GM21526 (cell line): ENCODE measurements around the gene SNX17.
"Not testable (repeated sequence)": the region's sequence is repeated elsewhere in the genome, so short reads cannot be mapped to it uniquely, and the experiment has no call there.

Experiments used
- ATAC-seq: cut with Tn5 transposase; IDR thresholded peaks from one replicate; pipeline ENCODE4 v1.9.1; 2021; ENCODE audit warnings: moderate library complexity; ENCODE audit not compliant: unreplicated experiment, low FRiP score

The SNX17 gene

GRCh38 chr2:27390822-27391679 lies 20.6 kb downstream of the SNX17 start:
- no peak for ATAC-seq

GRCh38 chr2:27393225-27393624 lies 22.8 kb downstream of the SNX17 start:
- ATAC-seq = no peak

GRCh38 chr2:27398962-27399361 lies 28.5 kb downstream of the SNX17 start:
- no peak for ATAC-seq

- no peak for ATAC-seq
Measured at GRCh38 chr2:27400348-27401135, 30.1 kb downstream of the SNX17 start.

- ATAC-seq = no peak
Measured at GRCh38 chr2:27407798-27408491, 37.5 kb downstream of the SNX17 start.

GRCh38 chr2:27408601-27409320 lies 38.3 kb downstream of the SNX17 start:
- ATAC-seq = peak; percentile 34

GRCh38 chr2:27409321-27410073 lies 39.1 kb downstream of the SNX17 start, which contains the start of gene PPM1G:
Gene PPM1G (minus strand): TSS chr2:27409591. CDS start chr2:27409422, 169 bp downstream.
- ATAC-seq = peak; percentile 90

GRCh38 chr2:27412419-27413152 lies 42.2 kb downstream of the SNX17 start:
- no peak for ATAC-seq

- ATAC-seq = no peak
Measured at GRCh38 chr2:27416151-27416550, 45.7 kb downstream of the SNX17 start.

- ATAC-seq = no peak
Measured at GRCh38 chr2:27420996-27421395, 50.6 kb downstream of the SNX17 start.

- no peak for ATAC-seq
Measured at GRCh38 chr2:27421660-27422250, 51.3 kb downstream of the SNX17 start.

GRCh38 chr2:27422958-27423357 lies 52.5 kb downstream of the SNX17 start:
- no peak for ATAC-seq

GRCh38 chr2:27425039-27425438 lies 54.6 kb downstream of the SNX17 start:
- ATAC-seq = not testable (repeated sequence)
